Sigmoid colon (tissue), 4 donors: Measurements from ENCODE around the gene SNUPN.

Source experiments
- POLR2A ChIP-seq, 2 donors: fragments of 450-650 bp; IDR thresholded peaks; one replicate each; pipeline ENCODE4 v1.6.1; 2016; ENCODE audit warnings: antibody characterized with exemption in 2 of 2, mild to moderate bottlenecking in 2 of 2, moderate library complexity in 2 of 2
- POLR2AphosphoS5 ChIP-seq, 4 donors: sonication (generic); formaldehyde crosslinking; IDR thresholded peaks; one replicate each; pipeline ENCODE4 v1.6.1; 2017; ENCODE audit warnings: antibody characterized with exemption in 4 of 4
- TF ChIP-seq, protein P1 (sequence below), 4 experiments: fragments of 450-650 bp in 3 of 4; fragments of 200-600 bp in 1 of 4; IDR thresholded peaks; one replicate each; pipeline ENCODE4 v1.5.1; 2016 to 2019; ENCODE audit warnings: antibody characterized with exemption in 4 of 4, mild to moderate bottlenecking in 3 of 4, moderate library complexity in 2 of 4

DNA sequence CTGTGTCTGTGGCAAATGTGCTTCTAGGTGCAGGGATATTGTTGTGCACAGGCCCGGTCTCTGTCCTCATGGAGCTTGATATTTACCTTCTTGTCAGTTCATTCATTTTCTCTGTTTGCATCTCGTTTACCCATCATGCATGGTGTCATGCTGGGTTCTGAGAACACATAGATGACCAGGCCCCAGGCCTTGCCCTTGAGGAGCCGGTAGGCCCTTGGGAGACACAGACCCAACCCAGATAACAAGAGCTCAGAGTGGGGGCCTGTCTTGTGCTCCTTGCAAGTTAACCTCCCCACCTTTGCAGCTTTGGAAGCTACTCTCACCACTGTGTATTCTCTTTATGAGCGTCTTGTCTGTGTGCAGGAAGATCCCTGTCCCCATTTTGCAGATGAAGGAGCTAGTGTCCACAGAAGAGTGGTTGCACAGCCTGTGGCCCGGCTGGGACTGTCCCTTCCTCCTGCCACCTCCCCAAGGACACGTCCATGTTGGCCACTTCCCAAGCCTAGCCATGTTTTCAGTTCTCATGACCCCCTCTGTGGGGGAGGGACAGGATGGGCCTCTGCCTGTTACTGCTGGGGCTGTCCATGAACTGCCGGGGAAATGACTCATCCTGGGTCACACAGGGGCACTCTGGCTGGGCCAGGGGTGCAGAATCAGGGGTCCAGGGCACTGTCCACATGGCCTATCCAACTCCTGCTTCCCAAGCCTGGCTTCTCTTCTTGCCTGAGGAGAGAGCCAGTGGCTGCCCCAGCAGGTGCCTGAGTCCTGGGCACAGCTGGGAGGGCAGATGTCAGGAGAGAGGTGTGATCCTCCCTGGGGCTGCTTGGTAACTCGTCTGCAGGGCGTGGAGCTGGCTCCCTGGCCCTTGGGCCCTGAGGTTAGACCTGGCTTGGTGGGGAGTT, 25.6 kb upstream of the SNUPN start:
- TF ChIP-seq POLR2AphosphoS5 (IDR thresholded peaks at IDR 0.05) = peak in 1 of 4 donors; percentile 26
- no peak for TF ChIP-seq POLR2A (IDR thresholded peaks at IDR 0.05)
- TF ChIP-seq, protein P1, sequence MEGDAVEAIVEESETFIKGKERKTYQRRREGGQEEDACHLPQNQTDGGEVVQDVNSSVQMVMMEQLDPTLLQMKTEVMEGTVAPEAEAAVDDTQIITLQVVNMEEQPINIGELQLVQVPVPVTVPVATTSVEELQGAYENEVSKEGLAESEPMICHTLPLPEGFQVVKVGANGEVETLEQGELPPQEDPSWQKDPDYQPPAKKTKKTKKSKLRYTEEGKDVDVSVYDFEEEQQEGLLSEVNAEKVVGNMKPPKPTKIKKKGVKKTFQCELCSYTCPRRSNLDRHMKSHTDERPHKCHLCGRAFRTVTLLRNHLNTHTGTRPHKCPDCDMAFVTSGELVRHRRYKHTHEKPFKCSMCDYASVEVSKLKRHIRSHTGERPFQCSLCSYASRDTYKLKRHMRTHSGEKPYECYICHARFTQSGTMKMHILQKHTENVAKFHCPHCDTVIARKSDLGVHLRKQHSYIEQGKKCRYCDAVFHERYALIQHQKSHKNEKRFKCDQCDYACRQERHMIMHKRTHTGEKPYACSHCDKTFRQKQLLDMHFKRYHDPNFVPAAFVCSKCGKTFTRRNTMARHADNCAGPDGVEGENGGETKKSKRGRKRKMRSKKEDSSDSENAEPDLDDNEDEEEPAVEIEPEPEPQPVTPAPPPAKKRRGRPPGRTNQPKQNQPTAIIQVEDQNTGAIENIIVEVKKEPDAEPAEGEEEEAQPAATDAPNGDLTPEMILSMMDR (IDR thresholded peaks at IDR 0.05) = no peak
